Astrocyte of the spinal cord (primary cell): Measurements from ENCODE around the gene EPB41L5.

Source experiments
- DNase-seq: peaks from one replicate; pipeline ENCODE4 v3.0.0; 2011; ENCODE audit warnings: low read depth, low spot score
- H3K4me3 ChIP-seq: 2 replicates; pipeline ENCODE4 v1.5.1; 2011; ENCODE audit warnings: low read depth, mild to moderate bottlenecking, low read length, moderate library complexity
- CTCF ChIP-seq: IDR thresholded peaks from 2 replicates; pipeline ENCODE4 v1.5.1; 2012; ENCODE audit warnings: low read depth, mild to moderate bottlenecking, low read length, inconsistent platforms
- in situ Hi-C: cut with HindIII; loops from 2 replicates; pipeline ENCODE4 v1.10.0; 2017; ENCODE audit warnings: low sequenced_read_pairs

EPB41L5 gene

GRCh38 chr2:120224735-120225548 is 212.1 kb downstream of the EPB41L5 start:
- no peak for TF ChIP-seq CTCF
- no peak overlapping the region for H3K4me3 ChIP-seq
- no peak for DNase-seq
- in situ Hi-C loops: no loop called here

GRCh38 chr2:120225549-120226065 is 212.7 kb downstream of the EPB41L5 start:
- TF ChIP-seq CTCF: no peak
- H3K4me3 ChIP-seq: no peak overlapping the region
- in situ Hi-C loops: no loop called here
- DNase-seq: no peak

GRCh38 chr2:120226316-120226715 is 213.4 kb downstream of the EPB41L5 start:
- in situ Hi-C loops: no loop called here
- DNase-seq: no peak
- TF ChIP-seq CTCF: no peak
- no peak overlapping the region for H3K4me3 ChIP-seq

- H3K4me3 ChIP-seq: no peak overlapping the region
- in situ Hi-C loops: no loop called here
- no peak for TF ChIP-seq CTCF
- no peak for DNase-seq
These were observed 214.5 kb downstream of the EPB41L5 start for GRCh38 chr2:120227111-120227991.

GRCh38 chr2:120228503-120228902 is 215.6 kb downstream of the EPB41L5 start:
- in situ Hi-C loops: no loop called here
- no peak for TF ChIP-seq CTCF

More at GRCh38 chr2:120228503-120228902, 215.6 kb downstream of the EPB41L5 start:
- no peak for DNase-seq
- no peak overlapping the region for H3K4me3 ChIP-seq
